HG02610 (cell line): ENCODE results near the gene CD38.
A peak's percentile ranks its signal among the peaks of the same experiment; 100 is the strongest.
"Not testable (repeated sequence)": the region's sequence is repeated elsewhere in the genome, so short reads cannot be mapped to it uniquely, and the experiment has no call there.

Source experiments
- ATAC-seq: cut with Tn5 transposase; IDR thresholded peaks from one replicate; pipeline ENCODE4 v1.9.1; 2021; ENCODE audit warnings: mild to moderate bottlenecking, moderate library complexity; ENCODE audit not compliant: unreplicated experiment

The CD38 gene

DNA sequence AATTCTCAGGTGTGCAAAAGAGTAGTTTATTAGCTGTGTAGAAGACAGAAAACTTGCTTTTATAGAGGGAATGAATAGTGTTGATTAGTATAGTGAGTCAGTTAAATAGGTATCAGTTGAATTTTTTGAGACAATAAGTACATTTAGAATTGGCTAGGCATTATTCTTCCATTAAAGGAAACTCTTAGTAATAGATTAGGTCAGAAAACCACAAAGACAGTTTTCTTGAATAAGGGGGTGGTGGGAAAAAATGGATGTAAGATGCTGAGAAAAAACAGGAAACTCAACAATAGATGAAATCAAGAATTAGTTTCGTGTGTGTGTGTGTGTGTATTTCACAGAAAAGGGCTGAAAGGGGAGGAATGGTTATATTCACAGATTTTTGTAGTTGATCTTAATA is 16.8 kb downstream of the CD38 start:
- ATAC-seq: peak; percentile 46

DNA sequence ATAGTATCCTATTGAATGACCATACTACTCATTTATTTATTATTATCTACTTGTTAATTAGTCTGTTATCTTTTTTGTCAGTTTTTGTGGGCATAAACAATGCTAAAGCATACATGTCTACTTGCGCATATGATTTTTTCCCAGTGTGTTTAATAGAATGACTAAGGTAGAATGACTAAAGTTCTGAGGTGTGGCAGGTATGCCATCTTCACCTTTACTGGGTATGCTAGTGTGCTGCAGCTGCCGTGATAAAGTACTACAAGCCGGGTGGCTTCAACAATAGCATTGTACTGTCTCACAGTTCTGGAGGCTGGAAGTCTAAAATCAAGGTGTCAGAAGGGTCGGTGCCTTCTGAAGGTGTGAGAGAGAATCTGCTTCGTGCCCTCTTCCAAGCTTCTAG is 19.2 kb downstream of the CD38 start:
- no peak for ATAC-seq

DNA sequence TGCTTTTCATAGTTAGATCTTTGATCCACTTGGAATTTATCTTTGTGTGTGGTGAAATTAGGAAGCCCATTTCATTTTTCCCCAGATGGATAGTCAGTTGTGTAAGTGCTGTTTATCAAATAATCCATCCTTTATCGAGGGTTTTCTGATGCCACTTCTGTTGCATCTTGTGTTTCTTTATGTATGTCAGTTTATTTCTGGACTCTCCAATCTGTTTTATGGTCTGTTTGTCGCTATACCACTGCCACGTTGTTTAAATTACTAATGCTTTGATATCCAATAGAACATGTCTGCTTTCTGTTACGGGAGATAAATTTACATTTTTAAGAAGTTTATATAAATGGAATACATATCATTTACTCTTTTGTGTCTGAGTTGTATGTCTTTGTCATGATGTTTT is 21.0 kb downstream of the CD38 start:
- no peak for ATAC-seq

DNA sequence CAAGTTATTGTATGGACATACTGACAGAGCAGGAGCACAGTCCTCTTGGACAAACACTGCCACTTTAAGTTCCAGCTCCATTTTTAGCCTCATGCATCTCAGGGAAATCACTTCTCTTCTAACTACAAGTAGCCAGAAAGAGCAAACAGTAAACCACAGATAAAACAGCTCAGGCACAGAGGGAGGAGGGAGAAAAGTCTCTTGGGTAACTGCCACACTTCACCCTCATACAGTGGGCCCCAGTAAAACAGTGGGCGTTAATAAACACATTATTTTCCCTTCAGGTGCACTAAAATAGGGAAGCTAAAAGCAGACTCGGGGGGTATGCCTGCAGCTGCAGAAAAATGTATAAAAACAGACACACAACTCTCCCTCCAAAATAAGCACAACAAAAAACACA is 21.6 kb downstream of the CD38 start:
- ATAC-seq: no peak

DNA sequence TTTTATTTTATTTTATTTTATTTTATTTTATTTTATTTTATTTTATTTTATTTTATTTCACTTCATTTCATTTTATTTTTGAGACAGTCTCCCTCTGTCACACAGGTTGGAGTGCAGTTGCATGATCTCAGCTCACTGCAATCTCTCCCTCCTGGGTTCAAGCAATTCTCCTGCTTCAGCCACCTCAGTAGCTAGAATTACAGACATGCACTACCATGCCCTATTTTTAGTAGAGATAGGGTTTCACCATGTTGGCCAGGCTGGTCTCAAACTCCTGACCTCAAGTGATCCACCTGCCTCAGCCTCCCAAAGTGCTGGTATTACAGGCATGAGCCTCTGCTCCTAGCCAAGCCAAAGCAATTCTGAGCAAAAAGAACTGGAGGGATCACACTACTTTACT is 24.4 kb downstream of the CD38 start:
- not testable (repeated sequence) for ATAC-seq

DNA sequence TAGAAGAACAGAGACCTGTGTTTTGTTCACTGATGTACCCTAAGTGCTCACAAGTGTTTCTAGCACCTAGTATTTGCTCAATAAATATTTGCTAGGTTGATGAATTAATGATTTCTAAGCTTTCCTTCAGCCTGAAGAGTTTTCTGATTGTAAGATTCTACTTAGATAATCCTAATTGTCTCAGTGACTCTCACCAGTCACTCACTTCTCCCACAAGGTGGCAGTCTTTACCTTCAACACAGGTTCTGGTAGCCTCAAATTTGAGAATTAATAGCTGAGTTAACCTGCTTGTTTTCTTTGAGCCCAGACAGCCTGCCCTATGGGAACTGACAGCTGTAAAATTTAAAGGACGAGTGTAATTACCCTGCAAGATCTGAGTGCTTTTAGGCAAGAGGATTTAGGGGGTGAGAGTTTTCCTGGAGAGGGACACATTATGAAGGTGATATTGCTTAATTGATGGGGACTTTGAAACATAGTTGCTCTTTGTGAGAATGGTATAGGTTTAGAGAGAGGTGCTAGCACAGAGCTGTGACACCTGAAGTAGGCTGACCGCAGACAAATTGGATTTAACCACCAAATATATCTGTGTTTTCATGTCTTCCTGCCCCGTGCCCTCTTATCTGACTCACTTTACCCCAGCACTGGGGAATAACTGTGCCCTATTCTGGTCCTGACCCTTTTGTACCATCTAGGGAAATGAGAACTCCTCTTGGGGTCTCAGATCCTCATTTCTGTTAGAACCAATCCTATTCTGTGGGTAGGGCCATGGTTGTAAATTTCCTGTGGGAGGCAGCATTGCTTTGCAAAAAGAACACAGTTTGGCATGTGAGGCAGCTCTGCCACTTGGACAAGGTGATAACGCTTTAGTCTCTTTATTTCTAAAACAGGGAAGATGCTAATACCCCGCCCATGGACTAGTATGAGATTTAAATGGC is 27.7 kb downstream of the CD38 start:
- peak; percentile 35 for ATAC-seq

DNA sequence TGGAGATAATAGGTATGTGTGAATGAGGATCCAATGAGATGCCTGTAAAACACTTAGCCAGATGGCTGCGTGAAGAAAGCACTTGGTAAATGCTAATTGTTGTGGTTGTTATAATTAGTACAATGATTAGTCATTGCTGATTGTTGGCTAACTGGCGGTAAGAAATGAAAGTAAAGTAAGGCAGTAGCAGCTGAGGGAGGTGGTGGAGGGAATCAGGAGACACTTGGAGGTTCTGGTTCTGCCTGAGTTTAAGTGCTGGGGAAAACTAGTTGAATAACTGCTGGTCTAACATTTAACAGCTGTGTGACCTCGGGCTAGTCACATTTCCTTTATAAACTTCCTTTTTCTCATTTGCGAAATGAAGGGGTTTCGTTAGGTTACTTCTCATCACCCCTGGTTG is 30.9 kb downstream of the CD38 start:
- peak; percentile 80 for ATAC-seq

DNA sequence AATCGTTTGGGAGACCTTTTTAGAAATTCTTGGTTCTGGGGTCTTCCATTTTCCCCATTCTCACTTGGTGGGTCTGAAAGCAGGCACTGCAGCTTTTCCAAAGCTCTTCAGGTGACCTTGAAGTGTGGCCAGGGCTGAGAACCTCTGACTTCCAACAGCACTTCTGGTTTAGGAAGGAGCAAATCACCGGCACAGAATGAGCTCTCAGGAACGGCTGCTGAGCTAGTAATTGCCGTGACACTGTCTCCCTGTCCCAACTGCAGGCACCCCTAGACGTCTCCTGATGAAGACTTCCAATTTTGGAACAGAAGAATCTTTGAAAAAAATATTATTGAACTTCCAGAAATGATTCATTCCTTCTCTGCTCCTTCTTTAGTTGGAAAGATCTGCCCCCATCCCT is 31.3 kb downstream of the CD38 start:
- ATAC-seq: peak; percentile 10

DNA sequence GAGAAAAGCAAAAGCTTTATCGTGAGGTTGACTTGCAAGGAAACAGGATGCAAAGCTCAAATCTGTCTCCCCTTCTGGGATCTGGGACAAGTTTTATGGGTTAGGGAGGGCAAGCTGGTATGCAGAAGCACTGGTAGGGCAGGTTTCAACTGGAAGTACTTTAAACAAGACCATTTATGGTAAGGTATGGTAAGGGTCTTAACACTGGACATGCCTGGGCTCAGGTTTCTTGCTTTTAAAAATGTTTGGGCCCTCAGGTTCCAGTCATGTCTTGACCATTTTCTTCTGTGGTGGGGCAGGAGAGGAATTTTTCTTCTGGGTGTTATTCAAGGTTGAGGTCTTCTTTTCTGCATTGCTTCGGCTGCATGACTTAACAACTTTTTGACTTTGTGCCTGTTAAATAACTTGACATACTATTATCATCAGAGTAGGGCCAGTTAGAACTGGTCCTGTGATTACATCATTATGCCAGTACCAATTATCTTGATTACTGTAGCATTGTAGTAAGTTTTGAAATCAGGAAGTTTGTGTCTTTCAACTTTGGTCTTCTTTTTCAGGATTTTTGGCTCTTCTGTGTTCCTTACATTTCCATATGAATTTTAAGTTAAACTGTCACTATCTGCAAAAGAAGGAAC is 33.7 kb downstream of the CD38 start:
- no peak for ATAC-seq

DNA sequence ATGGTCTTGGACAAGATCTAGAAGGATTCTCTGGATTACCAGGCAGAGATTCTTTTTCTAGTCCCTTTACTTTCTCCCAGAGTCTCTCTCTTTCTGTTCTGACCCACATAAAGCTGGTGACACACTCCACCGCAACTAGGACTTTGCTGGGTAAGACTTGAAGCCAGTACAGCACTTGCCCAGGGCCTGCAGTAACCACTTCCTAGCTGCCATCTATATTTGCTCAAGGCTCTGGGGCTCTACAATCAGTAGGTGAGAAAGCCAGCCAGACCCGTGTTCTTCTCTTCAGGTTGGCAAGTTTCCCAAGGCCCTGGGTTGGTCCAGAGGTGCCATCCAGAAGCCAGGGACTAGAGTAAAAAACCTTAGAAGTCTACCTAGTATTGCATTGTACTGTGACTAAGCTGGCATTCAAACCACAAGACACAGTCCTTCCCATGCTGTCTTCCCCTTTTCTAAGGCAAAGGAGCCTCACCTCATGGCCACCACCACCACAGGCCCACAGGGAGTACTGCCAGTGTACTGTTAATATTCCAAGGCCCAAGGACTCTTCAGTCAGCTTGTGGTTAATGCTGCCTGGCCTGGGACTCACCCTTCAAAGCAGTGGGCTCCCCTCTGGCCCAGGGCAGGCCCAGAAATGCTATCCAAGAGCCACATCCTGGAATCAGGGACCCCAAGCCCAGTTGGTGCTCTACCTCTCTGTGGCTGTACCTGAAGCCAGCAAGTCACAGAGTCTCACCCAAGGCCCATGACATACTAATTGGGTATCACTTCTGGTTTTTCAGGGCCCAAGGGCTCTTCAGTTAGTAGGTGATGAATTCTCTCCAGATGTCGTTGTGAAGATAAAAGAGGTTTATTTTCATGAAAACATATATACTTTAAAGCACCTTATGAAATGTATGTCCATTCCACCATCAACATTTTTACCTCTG is 54.7 kb downstream of the CD38 start:
- ATAC-seq: peak; percentile 76

DNA sequence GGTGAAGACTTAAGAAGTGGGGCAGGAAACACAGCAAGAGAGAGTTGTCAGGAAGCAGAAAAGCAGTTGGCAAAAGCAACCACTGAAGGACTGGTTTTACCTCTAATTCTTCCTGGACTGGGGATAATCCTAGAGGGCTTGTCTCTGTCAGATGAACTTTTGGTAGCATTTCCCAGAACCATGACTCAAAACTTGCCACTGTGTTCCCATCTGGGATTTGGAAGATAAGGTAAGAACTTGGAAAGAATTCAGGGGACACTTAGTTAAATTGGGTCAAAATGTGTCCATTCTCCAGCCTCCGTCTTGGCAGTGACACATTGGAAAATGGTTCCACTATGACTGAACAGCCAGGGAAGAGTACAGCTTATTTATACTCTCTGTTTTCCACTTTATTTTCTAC is 55.7 kb downstream of the CD38 start:
- no peak for ATAC-seq

DNA sequence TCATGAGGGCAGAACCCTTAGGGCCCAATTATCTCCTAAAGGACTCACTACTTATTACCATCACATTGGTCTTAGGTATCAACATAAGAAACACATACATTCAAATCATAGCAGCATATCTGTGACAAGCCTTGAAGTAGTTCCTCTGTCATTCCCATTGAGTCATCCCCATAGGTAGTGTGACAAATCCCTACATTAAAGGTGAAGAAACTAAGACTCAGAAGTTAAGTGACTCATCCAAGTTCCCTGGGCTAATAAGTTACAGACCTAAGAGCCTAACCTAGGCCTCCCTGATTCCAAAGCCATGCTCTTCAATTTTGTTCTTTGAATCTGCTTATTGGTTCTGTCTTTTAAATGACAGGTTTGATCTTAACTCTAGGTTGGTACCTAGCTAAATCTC is 58.2 kb downstream of the CD38 start:
- peak; percentile 53 for ATAC-seq

DNA sequence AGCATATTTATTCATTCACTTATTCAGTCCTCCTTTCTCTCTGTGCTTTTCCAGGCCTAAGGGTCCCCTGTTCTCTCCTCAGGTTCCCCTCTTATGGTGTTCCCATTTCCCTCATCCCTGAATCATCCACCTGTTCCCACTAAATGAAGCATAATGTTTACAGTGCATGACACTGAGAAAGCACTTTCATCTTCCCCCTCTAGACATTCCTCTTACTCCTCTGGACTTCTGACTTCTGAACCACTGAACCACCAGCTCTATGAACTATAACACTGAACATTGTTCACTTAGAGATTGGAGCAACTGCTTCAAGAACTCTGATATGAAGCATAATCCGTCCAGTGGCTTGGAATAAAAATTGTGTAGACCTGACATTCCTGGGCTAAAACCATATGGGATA is 59.5 kb downstream of the CD38 start:
- no peak for ATAC-seq

DNA sequence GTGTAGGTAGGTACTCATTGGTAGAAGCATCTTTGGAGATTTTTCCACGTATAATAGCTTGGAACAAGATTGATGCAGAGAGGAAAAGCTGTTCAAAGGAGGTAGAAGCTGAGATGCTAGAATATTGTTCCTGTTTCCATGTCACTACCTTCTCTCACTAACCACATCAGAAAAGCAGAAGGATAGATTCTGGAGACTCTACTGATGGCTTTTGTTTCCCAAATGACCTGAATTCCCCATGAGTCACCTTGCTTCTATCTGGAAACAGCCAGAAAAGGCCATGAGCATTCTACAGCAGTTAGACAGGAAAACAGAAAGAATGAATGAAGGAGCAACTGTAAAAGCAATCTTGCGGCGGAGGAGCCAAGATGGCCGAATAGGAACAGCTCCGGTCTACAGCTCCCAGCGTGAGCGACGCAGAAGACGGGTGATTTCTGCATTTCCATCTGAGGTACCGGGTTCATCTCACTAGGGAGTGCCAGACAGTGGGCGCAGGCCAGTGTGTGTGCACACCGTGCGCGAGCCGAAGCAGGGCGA is 63.1 kb downstream of the CD38 start:
- ATAC-seq: not testable (repeated sequence)

DNA sequence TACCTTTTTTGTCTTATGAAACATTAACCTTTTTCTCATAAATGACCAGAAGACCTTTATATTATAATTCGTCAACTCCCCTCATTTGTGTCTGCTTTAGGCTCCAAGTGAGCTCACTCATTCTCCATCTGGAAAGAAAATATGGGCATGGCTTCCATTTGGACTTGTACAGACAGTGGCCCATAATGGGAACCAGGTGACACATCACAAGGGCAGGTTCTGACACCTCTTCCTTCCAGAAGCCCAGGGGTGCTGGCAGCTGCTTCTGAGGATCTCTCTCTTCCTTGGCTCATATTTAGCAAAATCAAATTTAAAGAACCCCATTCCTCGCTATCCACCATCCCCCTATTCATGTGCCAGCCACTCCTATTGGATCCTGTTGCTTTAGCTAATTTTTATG is 69.6 kb downstream of the CD38 start:
- ATAC-seq: no peak

DNA sequence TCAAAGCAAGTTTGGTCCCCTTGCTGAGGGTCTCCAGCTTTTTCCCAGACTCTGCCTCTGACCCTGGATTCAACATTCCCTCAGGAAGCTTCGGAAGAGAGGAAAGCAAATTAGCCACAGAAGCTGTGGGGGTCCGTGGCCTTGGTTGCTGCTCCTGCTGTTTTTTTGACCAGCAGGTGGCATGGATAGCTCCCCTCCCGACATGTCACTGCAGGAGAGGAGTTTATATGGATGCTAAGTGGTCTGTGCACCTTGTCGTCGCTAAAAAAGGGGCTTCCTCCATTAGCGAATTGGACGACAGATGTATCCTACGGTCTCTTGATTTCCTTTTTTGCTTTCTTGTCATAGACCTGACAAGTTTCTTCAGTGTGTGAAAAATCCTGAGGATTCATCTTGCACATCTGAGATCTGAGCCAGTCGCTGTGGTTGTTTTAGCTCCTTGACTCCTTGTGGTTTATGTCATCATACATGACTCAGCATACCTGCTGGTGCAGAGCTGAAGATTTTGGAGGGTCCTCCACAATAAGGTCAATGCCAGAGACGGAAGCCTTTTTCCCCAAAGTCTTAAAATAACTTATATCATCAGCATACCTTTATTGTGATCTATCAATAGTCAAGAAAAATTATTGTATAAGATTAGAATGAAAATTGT is 70.2 kb downstream of the CD38 start:
- ATAC-seq: no peak

DNA sequence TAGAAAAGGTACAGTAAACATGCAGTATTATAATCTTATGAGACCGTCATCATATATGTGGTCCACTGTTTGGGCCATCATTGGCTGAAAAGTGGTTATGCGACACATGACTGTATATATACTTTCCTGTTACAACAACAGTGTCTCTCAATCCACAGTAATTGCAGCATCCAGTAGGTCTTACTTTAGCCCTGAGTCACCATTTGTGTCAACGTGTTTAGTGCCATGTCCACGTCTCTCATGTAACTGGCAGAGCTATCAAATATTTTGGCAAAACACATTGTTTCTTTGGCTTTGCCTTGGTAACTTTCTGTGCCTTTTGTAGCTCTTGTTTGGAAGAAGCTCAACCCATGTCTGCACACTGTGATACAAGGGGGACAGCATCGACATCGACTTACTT is 73.8 kb downstream of the CD38 start:
- ATAC-seq: no peak

DNA sequence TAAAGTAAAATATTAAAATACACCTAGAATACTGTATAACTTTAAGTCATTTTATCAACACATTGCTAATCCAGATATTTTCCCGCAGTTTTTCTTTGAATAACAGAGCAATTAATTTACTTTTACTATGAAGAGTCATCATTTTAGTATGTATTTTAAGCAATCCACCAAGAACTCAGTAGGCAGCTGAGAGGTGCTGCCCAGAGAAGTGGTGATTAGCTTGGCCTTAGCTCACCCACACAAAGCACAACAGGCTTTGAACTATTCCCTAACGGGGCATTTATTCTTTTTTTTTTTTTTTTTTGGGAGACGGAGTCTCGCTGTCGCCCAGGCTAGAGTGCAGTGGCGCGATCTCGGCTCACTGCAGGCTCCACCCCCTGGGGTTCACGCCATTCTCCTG is 74.4 kb downstream of the CD38 start:
- ATAC-seq: no peak

DNA sequence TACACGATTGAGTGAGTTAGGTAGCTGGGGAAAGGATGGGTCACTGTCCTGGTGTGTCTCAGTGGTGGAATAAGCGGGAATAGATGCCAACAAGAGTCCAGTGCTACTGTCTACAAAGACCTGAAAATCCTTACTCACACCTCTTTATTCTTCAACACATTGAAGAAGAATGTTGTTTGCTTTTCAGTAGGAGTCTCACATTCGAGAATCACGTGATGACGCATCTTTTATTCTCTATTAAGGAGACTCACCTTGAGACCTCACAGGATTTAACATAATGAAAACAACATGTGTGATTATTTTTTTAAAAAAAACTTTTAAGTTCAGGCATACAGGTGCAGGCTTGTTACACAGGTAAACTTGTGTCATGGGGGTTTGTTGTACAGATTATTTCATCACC is 75.2 kb downstream of the CD38 start:
- ATAC-seq: no peak

DNA sequence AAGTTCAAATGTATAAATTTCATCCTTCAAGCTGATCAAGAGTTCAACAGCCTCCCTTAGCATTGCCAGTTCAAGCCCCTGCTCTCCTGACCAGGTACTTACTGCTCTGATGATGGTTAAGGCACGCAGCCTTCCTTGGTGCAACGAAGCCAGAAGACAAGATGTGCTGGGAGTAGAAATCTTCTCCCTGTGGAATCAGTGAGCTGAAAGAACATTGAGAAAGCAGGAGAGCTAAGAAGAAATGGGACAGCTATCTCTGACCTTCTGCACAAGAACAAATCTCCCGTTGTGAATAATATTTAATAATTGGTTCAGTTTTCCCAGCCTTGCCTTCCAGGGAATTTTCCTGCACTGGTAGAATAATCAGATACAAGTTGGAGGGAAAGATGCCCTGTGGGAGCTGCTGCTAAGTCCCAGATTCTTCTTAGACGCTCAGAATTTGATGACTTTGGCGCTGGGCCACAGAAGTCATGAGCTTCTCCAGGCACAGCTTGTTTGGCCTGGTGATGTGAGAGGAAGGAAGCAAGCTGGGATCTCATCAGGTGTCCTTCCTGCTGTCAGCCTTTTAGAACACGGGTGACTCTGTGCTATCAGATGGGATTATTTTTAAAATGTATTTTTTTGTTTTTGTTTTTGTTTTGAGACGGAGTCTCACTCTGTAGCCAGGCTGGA is 77.8 kb downstream of the CD38 start:
- ATAC-seq: no peak
